IPS DF 4.7 (cell line): ENCODE measurements around the gene OR10A7.
"Not testable (repeated sequence)": the region's sequence is repeated elsewhere in the genome, so short reads cannot be mapped to it uniquely, and the experiment has no call there.

Experiments
- DNase-seq: peaks from one replicate; pipeline ENCODE4 v3.0.0-alpha.2; 2013; ENCODE audit warnings: low spot score; ENCODE audit errors: extremely low read depth

The OR10A7 gene, protein sequence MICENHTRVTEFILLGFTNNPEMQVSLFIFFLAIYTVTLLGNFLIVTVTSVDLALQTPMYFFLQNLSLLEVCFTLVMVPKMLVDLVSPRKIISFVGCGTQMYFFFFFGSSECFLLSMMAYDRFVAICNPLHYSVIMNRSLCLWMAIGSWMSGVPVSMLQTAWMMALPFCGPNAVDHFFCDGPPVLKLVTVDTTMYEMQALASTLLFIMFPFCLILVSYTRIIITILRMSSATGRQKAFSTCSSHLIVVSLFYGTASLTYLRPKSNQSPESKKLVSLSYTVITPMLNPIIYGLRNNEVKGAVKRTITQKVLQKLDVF

GRCh38 chr12:55220725-55221124, at the start of gene OR10A7:
TSS of gene OR10A7 (plus strand) at chr12:55221025. CDS start at chr12:55221025, 0 bp downstream.
- no peak for DNase-seq

GRCh38 chr12:55171445-55171844, 49.4 kb upstream of the OR10A7 start:
- no peak for DNase-seq

DNA sequence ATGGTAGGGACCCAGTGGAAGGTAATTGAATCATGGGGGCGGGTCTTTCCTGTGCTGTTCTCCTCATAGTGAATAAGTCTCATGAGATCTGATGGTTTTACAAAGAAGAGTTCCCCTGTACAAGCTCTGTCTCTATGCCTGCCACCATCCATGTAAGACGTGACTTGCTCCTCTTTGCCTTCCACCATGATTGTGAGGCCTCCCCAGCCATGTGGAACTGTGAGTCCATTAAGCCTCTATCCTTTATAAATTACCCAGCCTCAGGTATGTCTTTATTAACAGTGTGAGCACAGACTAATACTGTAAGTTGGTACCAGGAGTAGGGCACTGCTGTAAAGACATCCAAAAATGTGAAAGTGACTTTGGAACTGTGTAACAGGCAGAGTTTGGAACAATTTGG, 49.0 kb upstream of the OR10A7 start:
- DNase-seq: not testable (repeated sequence)

GRCh38 chr12:55172686-55173085, 48.1 kb upstream of the OR10A7 start:
- DNase-seq: no peak

- no peak for DNase-seq
These were observed 47.4 kb upstream of the OR10A7 start for GRCh38 chr12:55173456-55173855.

- no peak for DNase-seq
These were observed 32.3 kb upstream of the OR10A7 start for GRCh38 chr12:55188573-55188972.

DNA sequence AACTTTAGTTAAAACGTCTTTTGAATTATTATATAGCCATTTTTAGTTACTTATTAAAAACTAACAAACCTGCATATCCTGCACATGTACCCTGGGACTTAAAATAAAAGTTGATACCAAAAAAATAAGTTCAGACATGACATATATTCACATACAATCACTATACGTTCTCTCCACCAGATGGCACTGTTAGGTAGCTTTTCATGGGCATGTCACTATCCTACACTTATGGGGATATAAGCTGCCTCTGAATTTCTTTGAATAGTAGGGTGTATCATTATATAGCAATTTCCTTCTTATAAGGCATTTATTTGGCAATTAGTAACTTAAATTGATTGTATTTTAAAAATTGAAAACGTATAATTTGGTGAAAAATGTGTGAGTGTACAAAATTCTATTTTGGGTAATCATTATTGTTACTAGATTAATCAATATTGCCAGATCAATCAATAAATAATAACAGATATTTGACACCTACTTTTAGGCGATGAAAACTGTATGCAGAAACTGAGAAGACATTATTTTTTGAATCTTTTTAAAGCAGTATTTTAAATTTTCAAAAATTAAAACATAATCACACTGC, 31.8 kb upstream of the OR10A7 start:
- DNase-seq: peak; percentile 75

DNA sequence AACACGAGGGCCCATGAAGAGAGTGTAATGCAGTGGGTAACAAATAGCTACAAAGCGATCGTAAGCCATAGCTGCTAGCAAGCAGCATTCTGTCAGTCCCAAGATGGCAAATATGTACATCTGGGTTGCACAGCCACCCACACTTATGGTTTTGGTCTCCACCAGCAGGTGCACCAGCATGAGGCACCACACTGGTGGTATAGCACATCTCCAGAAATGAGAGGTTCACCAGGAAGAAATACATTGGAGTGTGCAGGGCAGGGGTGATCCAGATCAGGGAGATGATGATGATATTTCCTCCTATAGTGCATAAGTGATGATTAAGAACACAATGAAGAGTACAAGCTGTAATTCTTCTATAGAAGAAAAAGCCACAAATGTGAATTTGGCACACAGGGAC, 26.4 kb upstream of the OR10A7 start:
- no peak for DNase-seq

- DNase-seq: no peak
These were observed 5.7 kb downstream of the OR10A7 start for GRCh38 chr12:55226523-55226922.

- no peak for DNase-seq
These were observed 6.8 kb downstream of the OR10A7 start for GRCh38 chr12:55227643-55228042.

- DNase-seq: no peak
These were observed 23.5 kb downstream of the OR10A7 start, which contains the start of gene OR6C74 for GRCh38 chr12:55244309-55244708. TSS of gene OR6C74 (plus strand) at chr12:55244609. CDS start at chr12:55247288, 2,679 bp downstream.

DNA sequence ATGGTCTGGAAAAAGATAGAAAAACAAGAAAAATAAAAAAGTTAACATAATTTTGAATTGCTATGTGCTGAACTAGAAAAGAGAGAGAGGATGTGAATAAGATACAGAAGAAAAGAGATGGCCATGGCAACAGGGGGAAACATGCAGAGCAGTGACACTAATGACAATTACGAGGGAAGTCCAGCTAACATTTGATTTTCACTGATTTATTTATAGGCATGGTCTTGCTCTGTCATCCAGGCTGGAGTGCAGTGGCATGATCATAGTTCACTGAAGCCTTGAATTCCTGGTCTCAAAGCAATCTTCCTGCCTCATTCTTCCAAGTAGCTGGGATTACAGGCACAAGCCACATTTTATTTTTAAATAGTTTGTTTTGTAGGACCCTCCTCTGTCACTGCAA, 25.3 kb downstream of the OR10A7 start:
- DNase-seq: no peak

- no peak for DNase-seq
These were observed 30.1 kb downstream of the OR10A7 start for GRCh38 chr12:55250944-55251343.

GRCh38 chr12:55253281-55253680, 32.5 kb downstream of the OR10A7 start:
- DNase-seq: no peak

- no peak for DNase-seq
These were observed 36.0 kb downstream of the OR10A7 start for GRCh38 chr12:55256831-55257230.

DNA sequence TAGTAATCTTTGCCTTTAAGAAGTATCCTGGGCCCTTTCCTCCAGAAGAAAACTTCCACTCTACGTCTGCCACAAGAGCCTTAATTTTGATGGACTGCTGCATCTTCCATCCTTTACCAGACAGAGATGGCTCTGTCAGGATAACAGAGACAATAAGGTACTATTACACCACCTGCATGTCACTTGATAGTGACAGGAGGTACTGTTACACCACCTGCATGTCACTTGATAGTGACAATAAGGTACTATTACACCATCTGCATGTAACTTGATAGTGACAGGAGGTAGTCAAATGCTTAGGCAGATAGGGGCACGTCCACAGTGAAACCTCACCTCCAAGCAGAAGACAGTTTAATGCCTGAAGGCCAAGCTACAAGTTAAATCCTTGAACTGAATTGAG, 37.5 kb downstream of the OR10A7 start:
- DNase-seq: no peak
